ENCODE results near the gene CD300H.

Gene CD300H

DNA sequence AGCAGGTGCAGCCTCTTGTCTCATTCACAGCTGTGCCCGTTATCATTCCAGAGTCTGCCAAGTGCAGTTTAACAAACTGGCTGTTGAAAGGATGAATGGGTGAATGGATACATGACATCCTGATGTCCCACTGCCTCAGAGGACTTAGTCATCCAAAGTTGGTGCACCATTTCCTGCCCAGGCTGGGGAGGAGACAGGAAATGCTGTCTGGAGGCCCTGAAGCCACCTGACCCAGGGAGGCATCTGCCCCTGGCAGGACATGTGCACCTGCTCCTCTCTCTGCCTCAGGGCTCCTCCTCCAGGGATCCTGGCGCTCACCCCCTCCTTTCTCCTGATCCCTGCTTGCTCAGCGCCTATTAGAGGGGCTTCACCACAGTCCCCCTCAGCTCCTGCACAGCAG is 19.6 kb downstream of the CD300H start:
- no peak for DNase-seq

DNA sequence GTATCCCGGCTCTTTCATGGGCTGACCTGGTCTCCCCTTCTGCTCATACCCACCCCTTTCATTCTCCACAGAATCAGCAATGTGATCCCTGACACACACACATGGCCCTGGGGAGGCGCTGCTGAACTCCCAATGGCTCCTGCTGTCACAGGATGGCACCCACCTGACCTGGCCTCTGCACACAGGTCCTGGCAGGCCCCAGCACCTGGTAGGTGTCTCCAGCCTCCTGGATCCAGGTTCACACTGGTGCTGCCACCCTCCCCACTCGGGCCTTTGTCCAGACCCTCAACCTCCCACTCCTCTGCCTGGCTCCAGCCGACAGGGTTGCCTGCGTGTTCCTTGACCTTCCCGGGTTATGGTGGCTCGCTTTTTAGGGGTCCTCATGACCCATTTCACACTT is 20.0 kb downstream of the CD300H start:
- DNase-seq, result no peak

DNA sequence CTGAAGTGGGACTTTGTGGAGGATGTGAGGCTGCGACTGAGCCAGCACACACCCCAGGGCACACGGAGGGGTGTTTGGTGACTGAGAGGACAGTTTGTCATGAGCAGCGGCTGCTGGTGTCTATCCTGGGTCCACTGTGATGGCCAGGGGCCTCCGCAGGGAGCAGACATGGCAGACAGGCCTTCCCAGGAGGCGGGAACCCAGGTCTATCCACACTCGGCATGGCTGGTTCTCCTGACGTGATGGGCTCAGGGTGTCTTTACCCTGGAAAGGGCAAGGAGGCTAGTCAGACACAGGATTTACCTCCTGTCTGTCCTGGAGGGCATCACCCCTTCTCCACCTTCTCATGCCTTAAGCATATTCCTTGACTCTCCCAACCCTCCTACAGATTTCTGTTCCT is 20.7 kb downstream of the CD300H start:
- DNase-seq, result no peak

DNA sequence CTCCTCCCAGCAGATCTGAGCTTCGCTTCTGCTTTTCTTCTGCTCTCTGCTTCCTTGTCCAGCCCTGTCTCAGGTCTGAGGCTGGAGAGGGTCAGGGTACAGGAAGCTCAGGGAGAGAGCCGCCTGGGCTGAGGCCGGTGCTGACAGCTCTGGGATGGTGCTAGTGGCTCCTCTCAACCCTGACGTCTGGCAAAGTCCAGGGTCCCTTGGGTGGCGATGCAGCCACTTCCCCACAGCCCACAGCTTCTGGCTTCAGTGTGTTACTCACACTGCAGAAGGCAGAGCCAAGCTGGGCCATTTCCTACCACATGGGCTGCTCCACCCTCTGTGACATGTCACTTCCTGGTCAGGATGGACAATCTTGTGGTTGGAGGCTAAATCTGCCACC is 21.5 kb downstream of the CD300H start, which contains the start of gene CD300C:
CD300C (minus strand) TSS at position 273 of the 388 bp plus-strand sequence. CDS start 333 bp downstream, outside the sequence.
- DNase-seq, result peak; percentile 15

DNA sequence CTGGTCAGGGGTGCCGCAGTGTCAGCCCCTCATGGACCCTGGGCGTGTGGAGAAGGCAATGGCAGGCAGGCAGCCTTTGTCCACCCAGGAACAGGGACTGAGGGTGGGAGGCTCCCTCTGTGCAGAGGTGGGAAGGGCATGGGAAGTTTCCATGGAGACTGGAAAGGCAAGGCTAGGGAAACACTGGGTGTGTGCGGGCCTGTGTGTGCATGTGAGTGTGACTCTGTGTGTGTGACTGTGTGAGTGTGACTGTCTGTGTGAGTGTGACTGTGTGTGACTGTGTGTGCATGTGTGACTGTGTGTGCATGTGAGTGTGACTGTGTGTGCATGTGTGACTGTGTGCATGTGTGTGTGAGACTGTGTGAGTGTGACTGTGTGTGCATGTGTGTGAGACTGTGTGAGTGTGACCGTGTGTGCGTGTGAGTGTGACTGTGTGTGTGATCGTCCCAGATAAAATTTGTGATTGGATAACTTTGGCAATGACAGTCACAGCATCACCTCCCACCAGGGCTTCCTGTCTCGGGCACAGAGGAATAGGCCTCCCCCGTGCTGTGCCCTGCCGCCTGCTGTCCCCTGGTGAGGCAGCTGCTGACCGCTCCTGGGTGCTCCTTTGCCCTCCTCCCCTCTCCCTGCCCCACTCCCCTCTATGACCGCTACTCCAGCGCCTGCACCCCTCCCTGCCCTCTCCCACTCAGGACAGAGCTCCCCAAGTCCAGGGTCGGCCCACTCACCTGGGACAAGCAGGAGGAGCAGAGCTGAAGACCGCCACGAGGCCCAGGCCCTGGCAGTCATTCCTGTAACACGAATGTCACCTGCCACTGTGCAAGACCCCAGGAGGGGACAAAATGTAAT is 22.1 kb downstream of the CD300H start:
- no peak for DNase-seq

DNA sequence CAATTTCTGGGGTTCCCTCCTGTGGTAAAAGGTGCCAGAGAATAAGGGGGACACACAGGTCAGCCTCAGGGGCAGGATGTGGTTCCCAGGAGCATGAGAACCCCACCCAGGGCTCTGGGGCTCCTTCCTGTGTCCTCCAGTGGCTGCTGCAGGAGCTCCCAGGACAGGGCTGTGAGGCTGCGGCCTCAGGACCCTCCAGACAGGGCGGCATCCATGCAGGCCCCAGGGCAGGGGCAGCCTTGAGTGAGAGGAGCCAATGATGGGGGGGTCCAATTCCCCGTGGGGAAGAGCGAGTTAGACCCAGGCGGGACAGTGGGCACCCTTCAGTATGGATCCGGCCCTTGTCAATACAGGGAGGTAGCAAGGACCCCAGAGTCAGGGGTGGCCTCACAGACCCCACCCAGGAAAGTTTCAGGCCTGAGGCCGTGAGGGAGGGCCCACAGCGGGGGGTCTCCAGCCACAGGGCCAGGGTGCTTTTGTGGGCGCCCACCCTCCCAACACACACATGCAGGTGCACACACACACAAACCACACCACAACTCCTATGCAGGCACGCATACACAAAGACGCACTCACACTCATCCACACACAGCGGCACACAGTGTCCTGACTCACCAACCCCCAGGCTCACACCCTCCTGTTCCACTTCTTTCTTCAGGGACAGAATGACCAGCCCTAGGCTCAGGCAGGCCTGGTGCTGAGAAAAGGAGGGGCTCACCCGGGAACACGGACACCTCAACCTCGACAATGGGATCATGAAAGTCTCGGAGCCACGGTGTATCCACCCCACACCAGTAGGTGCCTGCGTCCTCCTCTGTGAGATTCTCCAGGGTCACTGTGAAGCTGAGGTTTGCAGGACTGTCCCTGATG is 23.2 kb downstream of the CD300H start:
- DNase-seq, result no peak

DNA sequence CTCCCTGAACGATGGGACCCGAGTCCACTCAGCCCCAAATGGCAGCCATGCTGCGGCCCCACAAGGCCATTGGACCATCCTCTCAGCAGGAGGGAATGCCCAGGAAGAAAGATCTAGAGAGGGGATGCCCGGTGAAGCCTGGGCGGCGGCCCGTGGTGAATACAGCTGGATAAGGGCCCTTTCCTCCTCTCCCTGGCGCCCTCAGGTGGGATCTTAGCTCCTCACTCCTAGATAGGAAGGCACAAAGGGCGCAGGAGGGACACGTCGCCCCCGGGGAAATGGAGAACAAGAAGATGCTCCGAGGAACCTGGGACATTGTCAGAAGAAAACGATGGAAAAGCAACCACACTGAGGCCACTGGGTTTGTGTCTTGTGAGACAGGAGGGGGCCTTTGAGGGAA is 23.9 kb downstream of the CD300H start:
- no peak for DNase-seq

DNA sequence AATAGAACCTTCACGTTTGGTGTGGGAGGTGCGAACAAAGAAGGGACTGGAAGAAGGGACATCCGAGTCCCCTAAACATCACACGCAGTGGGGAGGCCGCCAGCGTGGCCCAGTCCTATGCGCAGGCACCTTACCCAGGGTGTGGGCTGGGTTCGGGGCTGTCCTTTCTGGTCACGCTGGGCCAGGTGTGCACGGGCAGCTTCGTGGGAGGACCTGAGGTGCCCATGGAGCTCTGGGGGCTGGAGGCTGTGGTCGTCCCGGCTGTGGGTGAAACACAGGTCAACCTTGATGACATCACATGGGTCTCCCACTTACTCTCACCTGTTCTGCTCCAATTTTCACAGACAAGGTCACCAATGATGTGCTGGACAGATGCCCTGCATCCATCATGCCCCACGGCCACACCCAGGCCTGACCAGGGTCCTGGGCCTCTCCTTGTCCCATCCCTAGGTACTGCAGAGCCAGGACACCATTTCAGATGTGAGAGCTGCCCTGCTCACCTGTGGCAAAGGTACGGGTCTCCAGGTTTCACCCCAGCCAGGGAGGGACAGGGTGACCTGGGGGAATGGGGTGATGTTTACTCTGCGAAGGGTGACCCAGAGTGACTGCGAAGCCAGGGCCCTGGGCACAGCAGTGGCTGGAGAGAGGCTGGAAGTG is 24.5 kb downstream of the CD300H start:
- no peak for DNase-seq

DNA sequence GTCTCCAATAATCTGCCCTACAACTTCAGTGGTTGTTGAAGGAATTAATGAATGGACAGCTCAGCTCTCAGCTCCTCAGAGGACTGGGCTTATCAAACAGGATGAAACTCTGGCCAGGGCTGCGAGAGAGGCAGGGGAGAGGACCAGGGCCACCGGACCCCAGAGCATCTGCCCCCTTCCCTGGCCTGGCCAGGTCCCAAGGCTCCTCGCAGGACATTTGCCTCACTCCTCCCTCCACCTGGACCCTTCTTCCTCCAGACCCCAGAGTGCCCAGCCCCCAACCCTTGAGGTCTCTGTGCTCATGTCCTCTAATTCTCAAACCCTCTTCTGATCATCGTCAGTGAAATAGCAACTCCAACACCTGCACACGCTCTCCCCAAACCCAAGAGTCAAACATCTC is 25.1 kb downstream of the CD300H start:
- no peak for DNase-seq

DNA sequence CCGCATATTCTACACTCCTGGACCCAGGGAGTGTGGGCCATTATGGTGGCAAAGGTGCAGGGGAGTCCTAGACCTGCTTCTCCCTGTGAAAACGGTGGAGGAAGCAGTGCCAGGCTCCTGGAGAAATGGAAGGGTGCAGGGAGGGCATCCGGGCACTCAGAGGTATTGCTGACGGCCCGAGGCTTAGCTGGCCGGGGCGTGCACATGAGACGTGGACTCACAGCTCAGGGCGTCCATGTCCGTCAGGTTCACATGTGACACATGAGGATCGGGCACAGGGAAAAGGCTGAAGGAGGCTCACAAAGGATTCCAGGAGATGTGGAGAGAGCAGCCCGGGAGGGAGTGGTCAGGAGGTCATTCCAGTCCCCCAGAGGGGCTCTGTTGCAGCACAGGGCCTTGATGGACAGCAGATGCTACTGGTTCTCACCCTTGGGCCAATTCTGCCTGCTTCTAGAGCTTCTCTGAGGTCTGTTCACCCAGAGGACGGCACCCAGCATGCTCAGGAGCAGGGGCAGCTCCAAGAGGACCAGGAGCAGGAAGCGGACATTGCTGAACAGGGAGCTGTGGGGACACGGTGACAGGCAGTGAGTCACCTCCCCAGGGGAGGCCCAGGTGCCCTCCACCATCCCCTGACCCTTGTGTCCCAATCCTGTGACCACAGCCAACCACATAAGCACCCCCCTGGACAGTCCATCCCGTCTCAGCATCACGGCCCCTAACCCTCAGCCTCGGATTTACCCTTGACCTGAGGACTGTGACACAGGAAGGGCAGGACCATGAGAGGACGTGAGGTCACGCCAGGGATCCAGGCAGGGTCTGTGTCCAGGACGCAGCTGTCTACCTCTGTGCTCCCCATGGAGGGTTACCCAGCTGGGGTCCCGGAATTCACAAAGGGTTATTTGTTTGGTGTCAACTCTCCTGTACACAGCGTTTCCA is 25.9 kb downstream of the CD300H start:
- no peak for DNase-seq

DNA sequence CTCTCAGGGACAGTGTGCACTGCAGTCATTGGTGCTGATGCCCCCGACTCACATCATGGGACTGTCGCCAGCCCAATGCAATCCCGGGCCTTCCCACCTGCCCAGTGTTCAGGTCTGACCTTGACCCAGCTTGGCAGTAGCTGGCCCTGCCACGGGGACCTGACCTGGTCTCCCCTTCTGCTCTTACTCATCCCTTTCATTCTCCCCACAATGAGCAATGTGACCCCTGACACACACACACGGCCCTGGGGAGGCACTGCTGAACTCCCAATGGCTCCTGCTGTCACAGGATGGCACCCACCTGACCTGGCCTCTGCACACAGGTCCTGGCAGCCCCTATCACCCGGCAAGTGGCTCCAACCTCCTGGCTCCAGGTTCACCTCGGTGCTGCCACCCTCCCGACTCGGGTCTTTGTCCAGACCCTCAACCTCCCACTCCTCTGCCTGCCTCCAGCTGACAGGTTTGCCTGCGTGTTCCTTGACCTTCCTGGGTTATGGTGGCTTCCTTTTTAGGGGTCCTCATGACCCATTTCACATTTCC is 28.0 kb downstream of the CD300H start:
- DNase-seq, result no peak

DNA sequence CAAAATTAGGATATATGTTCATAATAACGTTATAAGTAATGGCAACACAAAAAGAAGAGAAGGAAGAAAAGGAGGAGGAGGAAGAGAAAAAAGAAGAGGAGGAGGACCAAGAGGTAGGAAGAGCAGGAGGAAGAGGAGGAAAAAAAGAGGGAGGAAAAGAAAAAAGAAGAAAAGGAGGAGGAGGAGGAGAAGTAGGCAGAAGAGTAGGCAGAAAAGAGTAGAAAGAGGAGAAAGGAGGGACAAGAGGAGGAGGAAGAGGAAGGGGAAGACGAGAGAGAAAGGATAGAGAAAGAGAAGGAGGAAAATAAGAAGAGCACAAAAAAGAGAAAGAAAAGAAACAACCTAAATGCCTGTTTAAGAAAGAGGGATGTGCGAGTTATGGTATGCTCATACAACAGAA is 30.4 kb downstream of the CD300H start:
- DNase-seq, result no peak

DNA sequence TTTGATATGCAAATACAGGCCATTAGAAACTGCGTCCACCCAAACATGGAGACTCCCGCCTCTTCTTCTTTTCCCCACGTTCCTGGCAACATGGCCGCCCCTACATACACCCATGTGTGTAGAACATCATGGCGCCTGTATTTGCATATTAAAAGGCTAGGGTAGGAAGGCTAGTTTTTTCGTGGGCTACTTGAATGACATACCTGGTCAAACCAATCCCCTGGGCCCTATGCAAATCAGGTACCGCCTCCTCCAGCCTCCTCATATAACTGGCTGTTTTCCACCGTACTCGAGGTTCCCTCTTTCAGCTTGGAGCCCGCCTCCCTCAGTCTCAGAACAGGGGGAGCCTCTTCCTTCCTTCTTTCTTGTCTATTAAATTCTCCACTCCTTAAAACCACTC is 35.2 kb downstream of the CD300H start:
- DNase-seq, result peak; percentile 47

DNA sequence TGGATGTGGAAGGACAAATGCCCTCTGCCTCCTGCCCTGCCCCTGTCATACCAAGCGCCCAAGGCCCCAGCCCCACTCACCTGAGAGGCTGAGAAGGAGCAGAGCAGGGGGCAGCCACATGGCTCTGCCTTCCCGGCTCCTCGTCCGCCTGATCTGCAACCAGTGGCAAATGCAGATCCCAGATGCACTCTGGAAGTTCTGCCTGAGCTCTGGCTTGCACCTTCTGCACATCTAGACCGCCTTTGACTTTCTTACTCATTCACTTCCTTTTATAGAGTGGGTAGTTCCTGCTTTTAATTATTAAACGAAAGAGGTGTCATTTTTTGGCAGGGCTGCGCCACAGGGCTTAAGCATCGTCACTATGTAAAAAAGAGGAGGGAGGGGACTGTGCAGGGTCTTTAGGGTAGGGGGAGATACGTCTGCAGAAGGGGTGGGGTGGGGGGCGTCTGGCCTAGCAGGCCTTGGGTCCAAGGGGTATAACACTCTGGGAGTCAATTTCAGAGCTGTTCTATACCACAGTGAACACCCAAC is 36.0 kb downstream of the CD300H start, which contains the start of gene CD300LB:
CD300LB (minus strand) TSS at position 245 of the 531 bp plus-strand sequence; CDS start at position 120, 125 bp downstream.
- DNase-seq, result no peak

DNA sequence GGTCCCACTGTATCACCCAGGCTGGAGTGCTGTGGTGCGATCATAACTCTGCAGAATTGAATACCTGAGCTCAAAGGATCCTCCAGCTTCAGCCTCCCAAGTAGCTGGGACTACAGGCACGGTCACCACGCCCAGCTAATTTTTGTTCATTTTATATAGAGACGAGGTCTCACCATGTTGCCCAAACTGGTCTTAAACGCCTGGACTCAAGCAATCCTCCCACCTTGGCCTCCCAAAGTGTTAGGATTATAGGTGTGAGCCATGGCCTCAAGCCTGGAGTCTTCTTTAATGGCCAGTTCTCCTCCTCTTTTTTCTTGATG is 36.5 kb downstream of the CD300H start:
- DNase-seq, result no peak

DNA sequence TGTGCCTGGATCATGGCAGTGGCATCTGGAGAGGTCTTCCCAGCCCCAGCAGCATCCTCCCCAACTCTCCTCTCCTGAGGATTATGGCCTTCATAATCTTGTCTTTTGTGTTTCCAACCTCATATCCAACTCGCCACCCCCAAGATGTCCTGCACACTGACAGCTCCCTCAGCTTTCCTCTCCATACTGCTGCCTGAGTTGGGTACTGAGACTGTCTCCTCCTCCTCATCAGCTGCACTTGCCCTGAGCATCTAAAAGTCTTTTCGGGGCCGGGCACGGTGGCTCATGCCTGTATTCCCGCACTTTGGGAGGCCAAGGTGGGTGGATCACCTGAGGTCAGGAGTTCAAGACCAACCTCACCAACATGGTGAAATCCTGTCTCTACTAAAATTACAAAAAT is 38.1 kb downstream of the CD300H start:
- no peak for DNase-seq

DNA sequence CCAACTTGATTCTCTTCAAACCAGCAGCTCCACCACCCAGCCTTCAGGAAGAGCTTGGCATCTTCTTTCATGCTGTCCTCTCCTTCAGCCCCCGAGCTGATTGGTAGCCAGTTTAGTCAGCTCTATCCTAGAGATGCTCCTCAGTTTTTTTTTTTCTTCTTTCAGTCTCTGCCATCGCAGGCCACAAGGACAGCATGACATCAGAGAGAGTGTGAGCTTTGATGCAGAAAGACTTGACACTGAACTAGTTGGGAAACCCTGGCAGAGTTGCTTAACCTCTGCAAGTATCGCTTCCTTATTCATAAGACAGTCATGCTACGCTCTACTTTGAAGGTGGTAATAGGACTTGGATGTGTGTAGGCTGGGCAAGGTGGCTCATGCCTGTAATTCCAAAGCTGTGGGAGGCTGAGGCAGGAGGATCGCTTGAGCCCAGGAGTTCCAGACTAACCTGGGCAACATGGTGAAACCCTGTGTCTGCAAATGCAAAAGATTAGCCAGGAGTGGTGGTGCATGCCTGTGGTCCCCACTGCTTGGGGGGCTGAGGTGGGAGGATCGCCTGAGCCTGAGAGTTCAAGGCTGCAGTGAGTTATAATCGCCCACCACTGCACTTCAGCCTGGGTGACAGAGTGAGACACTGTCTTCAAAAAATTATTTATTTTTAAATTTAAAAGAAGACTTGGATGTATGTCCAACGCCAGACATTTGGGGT is 38.7 kb downstream of the CD300H start:
- DNase-seq, result peak; percentile 23

DNA sequence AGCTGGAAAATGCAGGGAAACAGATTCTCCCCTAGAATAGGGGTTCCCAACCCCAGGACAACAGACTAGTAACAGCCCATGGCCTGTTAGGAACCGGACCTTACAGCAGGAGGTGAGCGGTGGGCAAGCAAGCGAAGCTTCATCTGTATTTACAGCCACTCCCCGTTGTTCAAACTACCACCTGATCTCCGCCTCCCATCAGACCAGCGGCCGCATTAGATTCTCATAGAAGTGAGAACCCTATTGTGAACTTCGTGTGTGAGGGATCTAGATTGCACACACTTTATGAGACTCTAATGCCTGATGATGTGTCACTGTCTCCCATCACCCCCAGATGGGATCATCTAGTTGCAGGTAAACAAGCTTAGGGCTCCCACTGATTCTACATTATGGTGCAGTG is 39.6 kb downstream of the CD300H start:
- DNase-seq, result no peak

DNA sequence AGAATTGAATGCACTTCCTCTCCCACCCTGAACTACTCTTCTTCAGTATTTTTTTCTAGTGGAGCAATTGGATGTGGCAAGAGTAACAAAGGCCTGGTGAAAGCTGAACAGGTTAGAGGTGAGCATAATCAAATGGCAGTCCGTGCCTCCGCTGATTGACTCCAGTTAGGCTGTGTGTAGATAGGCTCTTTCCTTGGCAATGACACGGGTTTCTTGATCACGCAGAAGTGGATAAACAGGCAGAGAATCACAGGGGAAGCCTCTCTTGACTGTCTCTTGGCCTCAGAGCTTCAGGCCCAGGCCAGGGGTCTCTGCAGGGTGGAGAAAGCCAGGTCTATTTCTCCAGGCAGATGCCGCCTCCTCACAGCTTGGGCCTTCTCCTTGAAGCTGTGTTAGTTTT is 40.2 kb downstream of the CD300H start:
- no peak for DNase-seq

DNA sequence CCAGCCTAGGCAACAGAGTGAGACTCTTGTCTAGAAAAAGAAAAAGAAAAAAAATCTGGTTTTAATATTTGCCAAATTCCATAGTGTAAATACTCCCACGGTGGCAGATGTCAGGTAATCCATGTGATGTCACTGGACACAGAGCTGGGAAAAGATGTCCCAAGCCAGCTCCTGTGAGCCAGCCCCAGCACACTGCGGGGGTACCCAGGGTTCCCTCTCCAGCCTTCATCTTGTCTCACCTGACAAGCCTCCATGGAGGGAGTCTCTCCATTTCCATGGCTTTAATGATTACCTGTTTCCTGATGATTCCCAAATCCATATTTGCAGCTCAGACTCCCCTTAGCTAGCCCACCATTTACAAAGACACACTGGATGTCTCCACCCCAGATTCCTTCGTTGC is 40.6 kb downstream of the CD300H start:
- DNase-seq, result no peak

DNA sequence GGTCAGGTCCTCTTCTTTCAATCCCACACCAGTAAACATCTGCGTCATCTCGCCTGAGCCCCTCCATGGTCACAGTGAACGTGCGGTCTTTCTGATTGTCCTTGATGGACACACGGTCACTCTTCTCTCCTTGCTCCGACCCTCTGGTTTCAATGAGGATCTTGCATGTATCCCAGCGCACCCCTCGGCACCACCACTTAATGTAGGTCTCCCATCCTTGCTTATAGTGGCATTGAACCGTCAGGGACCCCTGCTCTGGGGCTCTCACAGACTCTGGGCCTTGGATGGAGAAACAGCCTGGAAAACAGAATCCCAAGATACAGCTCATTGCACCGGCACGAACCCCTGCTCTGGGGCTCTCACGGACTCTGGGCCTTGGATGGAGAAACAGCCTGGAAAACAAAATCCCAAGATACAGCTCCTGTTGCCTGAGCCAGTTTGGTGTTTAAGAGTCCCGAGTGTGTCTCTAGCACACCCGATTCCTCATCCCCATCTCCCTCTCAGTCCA is 41.5 kb downstream of the CD300H start:
- no peak for DNase-seq
